Measurements from ENCODE around the gene KLHL18. TPM values are rescaled to one million over a fixed set of nuclear protein-coding genes. Genes with fewer than 3 reads are reported as not detected.

Gene KLHL18
- polyA plus RNA-seq, 2 of the 4 experiments (the other 2 are of a cell fraction), result 14.3 to 20.7 TPM

DNA sequence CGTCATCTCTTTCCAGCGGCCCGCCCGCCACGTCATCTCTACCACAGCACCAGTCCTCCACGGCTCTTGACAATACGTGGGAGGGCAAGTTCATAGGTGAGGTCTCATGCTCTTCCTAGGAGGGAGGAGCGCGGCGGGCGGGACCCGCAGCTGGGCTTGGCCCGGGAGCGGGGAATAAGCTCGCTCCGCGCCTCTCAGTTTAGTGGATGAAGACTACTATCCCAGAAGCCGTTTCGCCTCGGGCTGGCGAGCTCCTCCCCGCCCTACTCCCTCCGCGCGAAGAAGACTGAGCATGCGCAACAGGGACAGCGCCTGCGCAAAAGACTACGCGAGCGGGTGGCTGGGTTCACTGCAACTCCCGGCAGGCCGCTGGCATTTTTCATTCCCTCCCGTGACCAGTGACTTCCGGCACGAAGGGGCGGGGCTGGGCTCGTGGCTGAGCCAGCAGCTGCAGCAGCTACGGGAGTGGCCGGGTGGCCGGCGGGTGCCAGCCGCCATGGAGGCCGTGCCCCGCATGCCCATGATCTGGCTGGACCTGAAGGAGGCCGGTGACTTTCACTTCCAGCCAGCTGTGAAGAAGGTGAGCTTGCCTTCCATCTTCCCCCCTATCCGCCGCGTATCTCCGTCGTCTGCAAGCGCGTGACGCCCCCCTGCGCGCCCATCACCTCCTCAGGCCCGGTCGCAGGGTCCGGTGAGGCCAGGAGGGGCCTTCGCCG lies 98.0 kb downstream of the KLHL18 start, which contains the start of gene PTPN23 (continued):
- TF ChIP-seq, protein P1, sequence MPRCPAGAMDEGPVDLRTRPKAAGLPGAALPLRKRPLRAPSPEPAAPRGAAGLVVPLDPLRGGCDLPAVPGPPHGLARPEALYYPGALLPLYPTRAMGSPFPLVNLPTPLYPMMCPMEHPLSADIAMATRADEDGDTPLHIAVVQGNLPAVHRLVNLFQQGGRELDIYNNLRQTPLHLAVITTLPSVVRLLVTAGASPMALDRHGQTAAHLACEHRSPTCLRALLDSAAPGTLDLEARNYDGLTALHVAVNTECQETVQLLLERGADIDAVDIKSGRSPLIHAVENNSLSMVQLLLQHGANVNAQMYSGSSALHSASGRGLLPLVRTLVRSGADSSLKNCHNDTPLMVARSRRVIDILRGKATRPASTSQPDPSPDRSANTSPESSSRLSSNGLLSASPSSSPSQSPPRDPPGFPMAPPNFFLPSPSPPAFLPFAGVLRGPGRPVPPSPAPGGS (IDR thresholded peaks at IDR 0.05), result peak; percentile 60; the same call in 2 of the 3 replicates
- TF ChIP-seq FOXS1 (CRISPR knock-in tag; IDR thresholded peaks at IDR 0.05), result no peak
- no peak for TF ChIP-seq CEBPB (IDR thresholded peaks at IDR 0.05)
- TF ChIP-seq RAD21 (conservative IDR thresholded peaks at IDR 0.05 in 1 of 2, IDR thresholded peaks at IDR 0.05 in 1 of 2), result no peak
- TF ChIP-seq MAZ (IDR thresholded peaks at IDR 0.05; ENCODE audit: borderline replicate concordance, low read depth, low read length), result no peak
- TF ChIP-seq POLR2A (IDR thresholded peaks at IDR 0.05; ENCODE audit: low read length), result peak; percentile 75
- TF ChIP-seq HOXA7 (CRISPR knock-in tag; IDR thresholded peaks at IDR 0.05), result peak; percentile 65; the same call in 1 of the 2 replicates

DNA sequence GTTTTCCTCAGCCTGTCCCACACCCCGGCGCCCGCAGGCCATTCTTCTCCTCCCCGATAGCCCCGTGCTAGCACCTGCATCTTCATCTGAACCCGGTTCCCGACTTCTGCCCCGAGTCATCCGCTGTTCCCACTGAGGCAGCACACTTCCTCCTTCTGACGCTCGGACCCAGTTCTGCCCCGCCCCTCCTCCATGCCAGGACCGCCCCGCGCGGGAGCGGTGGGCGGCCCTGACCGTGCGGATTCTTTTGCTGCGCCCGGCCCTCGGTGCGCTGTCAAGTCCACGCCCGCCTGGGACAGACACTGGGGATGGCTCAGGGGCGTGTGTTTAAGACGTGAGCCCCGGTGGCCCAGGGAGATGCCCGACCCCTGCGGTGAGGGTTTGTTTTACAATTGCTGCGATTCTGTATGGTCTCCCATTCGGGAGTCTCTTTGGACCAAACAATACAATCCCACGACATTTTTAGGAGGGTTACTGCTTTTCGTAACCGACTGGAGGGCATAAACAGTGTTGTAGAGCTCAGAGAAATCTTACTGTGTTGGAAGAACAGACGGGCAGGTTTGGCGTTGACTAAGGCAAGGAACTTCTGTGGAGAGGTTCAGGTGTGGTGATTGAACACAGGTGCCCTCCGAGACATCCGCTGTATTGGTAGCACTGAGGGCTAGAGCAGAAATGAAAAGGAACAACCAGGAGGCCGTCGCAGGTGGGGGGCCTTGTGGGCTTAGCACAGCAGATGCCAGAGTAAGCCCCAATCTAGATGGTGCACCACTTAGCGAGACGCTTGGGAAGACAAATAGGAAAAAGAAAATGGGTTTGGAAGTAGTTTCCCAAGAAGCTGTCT lies 98.8 kb downstream of the KLHL18 start:
- Histone ChIP-seq H3K27ac (peak overlapping the region; percentile 94 to 99), H3K4me2 (peak overlapping the region; percentile 84), H3K4me3 (peak overlapping the region; percentile 79), H3K9me3 (no peaks in the 10 kb centered on the region), H3K4me1 (peaks cover 12% of the 10 kb centered on the region)
- FAIRE-seq, result no peak
- POLR2A ChIA-PET, result interaction anchor here (1.0 to 1.1 kb wide), 2 partner anchors 17 to 23 kb away, joined by 4 to 5 read pairs; no protein-coding TSS in a partner anchor
- peak; percentile 68 to 85 for DNase-seq (ENCODE audit: low read depth in 1 of 2, low spot score in 1 of 2)
- TF ChIP-seq, protein P1 (IDR thresholded peaks at IDR 0.05), result no peak
- TF ChIP-seq, protein P2, sequence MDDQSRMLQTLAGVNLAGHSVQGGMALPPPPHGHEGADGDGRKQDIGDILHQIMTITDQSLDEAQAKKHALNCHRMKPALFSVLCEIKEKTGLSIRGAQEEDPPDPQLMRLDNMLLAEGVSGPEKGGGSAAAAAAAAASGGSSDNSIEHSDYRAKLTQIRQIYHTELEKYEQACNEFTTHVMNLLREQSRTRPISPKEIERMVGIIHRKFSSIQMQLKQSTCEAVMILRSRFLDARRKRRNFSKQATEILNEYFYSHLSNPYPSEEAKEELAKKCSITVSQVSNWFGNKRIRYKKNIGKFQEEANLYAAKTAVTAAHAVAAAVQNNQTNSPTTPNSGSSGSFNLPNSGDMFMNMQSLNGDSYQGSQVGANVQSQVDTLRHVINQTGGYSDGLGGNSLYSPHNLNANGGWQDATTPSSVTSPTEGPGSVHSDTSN (IDR thresholded peaks at IDR 0.05), result no peak
- TF ChIP-seq KDM5A (IDR thresholded peaks at IDR 0.05), result no peak
- no peak for TF ChIP-seq NFE2L2 (conservative IDR thresholded peaks at IDR 0.05; ENCODE audit: low read length)
- TF ChIP-seq ESRRA (IDR thresholded peaks at IDR 0.05; ENCODE audit: borderline replicate concordance, low read length), result no peak
- no peak for TF ChIP-seq SREBF2 (IDR thresholded peaks at IDR 0.05)
- TF ChIP-seq EP300 (IDR thresholded peaks at IDR 0.05), result no peak
- TF ChIP-seq, protein P3, sequence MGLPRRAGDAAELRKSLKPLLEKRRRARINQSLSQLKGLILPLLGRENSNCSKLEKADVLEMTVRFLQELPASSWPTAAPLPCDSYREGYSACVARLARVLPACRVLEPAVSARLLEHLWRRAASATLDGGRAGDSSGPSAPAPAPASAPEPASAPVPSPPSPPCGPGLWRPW (IDR thresholded peaks at IDR 0.05), result no peak
- no peak for TF ChIP-seq NR3C1 (IDR thresholded peaks at IDR 0.05)
- no peak for TF ChIP-seq CBX2 (IDR thresholded peaks at IDR 0.05; ENCODE audit: borderline replicate concordance, low read depth)
- TF ChIP-seq PHF8 (IDR thresholded peaks at IDR 0.05; ENCODE audit: borderline replicate concordance, low read depth), result no peak
- no peak for TF ChIP-seq HDAC2 (IDR thresholded peaks at IDR 0.05)
- TF ChIP-seq RAD21 (conservative IDR thresholded peaks at IDR 0.05 in 1 of 2, IDR thresholded peaks at IDR 0.05 in 1 of 2), result no peak
- TF ChIP-seq FOSL2 (IDR thresholded peaks at IDR 0.05), result no peak
- TF ChIP-seq FOSL2 (CRISPR knock-in tag; IDR thresholded peaks at IDR 0.05), result no peak
- no peak for TF ChIP-seq HOXA7 (CRISPR knock-in tag; IDR thresholded peaks at IDR 0.05)
- no peak for TF ChIP-seq CEBPB (IDR thresholded peaks at IDR 0.05)
- no peak for TF ChIP-seq CHD2 (IDR thresholded peaks at IDR 0.05; ENCODE audit: low read length, partially characterized antibody)
- ATAC-seq, result peak; percentile 81 to 89
- CTCF ChIA-PET, result no interaction called here
- WGBS (ENCODE audit: missing lambda C conversion rate), result 22% methylated on average over 26 of the region's 44 CpGs

All from A549 (cell line).